HepG2 (cell line): ENCODE results near the gene CFAP91. TPM values are rescaled to one million over a fixed set of nuclear protein-coding genes. Genes with fewer than 3 reads are reported as not detected.

ENCODE experiments used
- ATAC-seq: fragments of 200-7000 bp; cut with Tn5 transposase; 3 replicates; pipeline ENCODE4 v1.9.1; 2020; ENCODE audit warnings: mild to moderate bottlenecking, moderate library complexity
- BruUV-seq: library from RNA; stranded (reverse); fragments of 400-500 nt; replicated peaks from 2 replicates; lab custom pipeline; 2021; lab: Mats Ljungman, UMichigan
- CTCF ChIA-PET: fragments of 300-600 bp; formaldehyde crosslinking; extraction: SDS; loops from one replicate; lab custom pipeline; 2021; ENCODE audit warnings: low total read pairs, inconsistent platforms, low intra/inter-chr PET ratio; lab: Yijun Ruan, JAX
- POLR2A ChIA-PET: fragments of 350-600 bp; sonication (Branson Sonifier 250); formaldehyde crosslinking; loops from one replicate; lab custom pipeline; 2020; ENCODE audit warnings: antibody characterized with exemption, inconsistent platforms; lab: Yijun Ruan, JAX
- DNase-seq: peaks from one replicate; pipeline ENCODE4 v3.0.0-alpha.2; 2015; ENCODE audit warnings: low spot score
- FAIRE-seq: peaks from 3 replicates; lab custom pipeline; 2011; peaks lifted over from hg19 to GRCh38; lab: Jason Lieb, UNC
- H2AFZ ChIP-seq: one replicate; pipeline ENCODE4 v1.6.1; 2011; ENCODE audit warnings: low read length, inconsistent platforms
- H3K27ac ChIP-seq: fragments of 300-600 bp; 3 replicates; pipeline ENCODE4 v1.8.0; 2011; ENCODE audit warnings: mixed run types, mild to moderate bottlenecking, mixed read lengths, low read length, inconsistent platforms; ENCODE audit not compliant: insufficient read depth; ENCODE audit errors: extremely low read length
- H3K27me3 ChIP-seq, 2 experiments: fragments of 200-600 bp in 1 of 2; 2 replicates in 1 of 2; 3 replicates in 1 of 2; pipeline versions ENCODE4 v1.6.0 to v1.8.0; 2011; ENCODE audit warnings: low read length in 2 of 2, mild to moderate bottlenecking in 2 of 2, moderate library complexity in 2 of 2, inconsistent platforms in 1 of 2; ENCODE audit not compliant: insufficient read depth in 2 of 2, control insufficient read depth in 1 of 2
- H3K36me3 ChIP-seq, 2 experiments: fragments of 200-600 bp in 1 of 2; replicated peaks in 1 of 2; 2 replicates in 1 of 2; 3 replicates in 1 of 2; pipeline versions ENCODE4 v1.5.1 to v1.8.0; 2011; ENCODE audit warnings: low read length in 2 of 2, inconsistent platforms in 1 of 2; ENCODE audit not compliant: insufficient read depth in 2 of 2, control insufficient read depth in 1 of 2
- H3K4me1 ChIP-seq: 2 replicates; pipeline ENCODE4 v1.5.1; 2012; ENCODE audit warnings: low read length, inconsistent platforms; ENCODE audit not compliant: insufficient read depth
- H3K4me2 ChIP-seq: 2 replicates; pipeline ENCODE4 v1.6.0; 2011; ENCODE audit warnings: low read depth, low read length, inconsistent platforms
- H3K4me3 ChIP-seq, 3 experiments: fragments of 200-600 bp in 1 of 3; sonication (generic), shearing (Covaris generic) in 1 of 3; replicated peaks in 1 of 3; 2 replicates each; pipeline ENCODE4 v1.5.1; 2011 to 2016; ENCODE audit warnings: low read length in 3 of 3, inconsistent platforms in 2 of 3, low read depth in 2 of 3, mild to moderate bottlenecking in 2 of 3, control low read depth in 1 of 3, mixed read lengths in 1 of 3; ENCODE audit not compliant: insufficient read depth in 1 of 3
- H3K79me2 ChIP-seq: one replicate; pipeline ENCODE4 v1.6.1; 2011; ENCODE audit warnings: low read length, inconsistent platforms; ENCODE audit not compliant: insufficient read depth
- H3K9ac ChIP-seq: 2 replicates; pipeline ENCODE4 v1.6.0; 2011; ENCODE audit warnings: mild to moderate bottlenecking, low read depth, low read length, inconsistent platforms; ENCODE audit not compliant: insufficient read depth
- H3K9me3 ChIP-seq: 2 replicates; pipeline ENCODE4 v1.5.1; 2012; ENCODE audit warnings: mild to moderate bottlenecking, low read length
- H4K20me1 ChIP-seq: 2 replicates; pipeline ENCODE4 v1.6.0; 2011; ENCODE audit warnings: inconsistent platforms, mild to moderate bottlenecking, low read length, moderate library complexity; ENCODE audit not compliant: insufficient read depth
- PRDM10 ChIP-seq: sonication (generic); formaldehyde crosslinking; IDR thresholded peaks from 2 replicates; pipeline ENCODE4 v1.4.0; 2020; ENCODE audit warnings: low read depth, missing genetic modification reagents
- ZNF292 ChIP-seq: sonication (generic); formaldehyde crosslinking; IDR thresholded peaks from 2 replicates; pipeline ENCODE4 v1.8.1; 2022; ENCODE audit warnings: mild to moderate bottlenecking, low read depth, missing genetic modification reagents, borderline replicate concordance
- ZNF703 ChIP-seq: sonication (generic); formaldehyde crosslinking; IDR thresholded peaks from 2 replicates; pipeline ENCODE4 v1.5.1; 2020; ENCODE audit warnings: missing genetic modification reagents, mild to moderate bottlenecking, moderate library complexity, borderline replicate concordance
- WGBS: methylation state at CpG from one replicate; pipeline ENCODE4 v1.1.6; 2017; ENCODE audit warnings: low lambda C conversion rate; 5-methylcytosine and 5-hydroxymethylcytosine counted together
- in situ Hi-C: cut with HindIII; loops from 2 replicates; pipeline ENCODE4 v1.10.0; 2017; ENCODE audit warnings: low pct_unique_long_range_greater_than_20kb; ENCODE audit not compliant: extremely low pct_ligation_motif_present
- intact Hi-C: fragments of 100-400 bp; cut with micrococcal nuclease; formaldehyde crosslinking; loops from one replicate; pipeline ENCODE4 v1.10.0; 2022; ENCODE audit not compliant: unreplicated experiment
- polyA plus RNA-seq, 8 experiments: library from polyadenylated mRNA; depleted of rRNA in 3 of 8; stranded (reverse) in 7 of 8; unstranded in 1 of 8; fragments of >200 nt; fragmentation: Illumina TruSeq in 4 of 8; extraction: Trizol in 4 of 8; gene quantifications; 2 replicates each; pipeline versions ENCODE4 v1.2.1 to v1.2.3, GENCODE V29; 2011 to 2016; ENCODE audit warnings: low read depth in 4 of 8, missing spikeins in 1 of 8, mixed read lengths in 1 of 8; ENCODE audit not compliant: insufficient read depth in 1 of 8
- total RNA-seq, 5 experiments: library from RNA; depleted of rRNA; stranded (reverse); fragments of >200 nt; fragmentation: Illumina TruSeq; extraction: Trizol; gene quantifications; 2 replicates each; pipeline ENCODE4 v1.2.3, GENCODE V29; 2016; ENCODE audit warnings: low read depth in 1 of 5
- TF ChIP-seq, protein P1 (sequence below): sonication (generic); formaldehyde crosslinking; IDR thresholded peaks from 2 replicates; pipeline ENCODE4 v1.5.0; 2020; ENCODE audit warnings: mild to moderate bottlenecking, low read depth, missing genetic modification reagents, borderline replicate concordance
- TF ChIP-seq, protein P2 (sequence below): sonication (generic); formaldehyde crosslinking; IDR thresholded peaks from 2 replicates; pipeline ENCODE4 v1.5.1; 2020; ENCODE audit warnings: missing genetic modification reagents, mild to moderate bottlenecking, borderline replicate concordance

The CFAP91 gene
- total and polyA plus RNA-seq, 2 of the 13 experiments (the other 11 are each of a cell fraction or from before 2014, with no cell fraction given) = not detected

GRCh38 chr3:119723022-119723421 lies 20.2 kb downstream of the CFAP91 start:
- CTCF ChIA-PET = no interaction called here
- in situ Hi-C loops = no loop called here
- BruUV-seq = no TSS peak

DNA sequence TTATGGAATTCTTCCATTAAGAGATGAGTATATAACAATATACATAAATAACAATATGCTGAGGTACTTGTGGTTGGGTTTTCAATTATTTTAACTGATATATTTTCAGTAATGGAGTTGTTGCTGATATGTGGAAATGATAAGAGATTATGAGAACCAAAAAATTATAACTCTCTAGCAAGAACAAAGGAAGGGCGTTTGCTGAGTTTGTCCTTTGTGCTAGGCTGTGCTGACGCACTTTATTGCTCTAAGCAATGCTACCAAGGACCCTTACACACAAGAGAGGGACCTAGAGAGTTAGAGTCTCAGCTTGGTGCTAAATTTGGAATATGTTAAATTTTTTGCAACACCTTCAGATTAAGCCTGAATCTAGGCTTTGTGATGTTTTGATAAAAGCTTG lies 24.1 kb downstream of the CFAP91 start:
- CTCF ChIA-PET = no interaction called here
- in situ Hi-C loops = no loop called here
- H3K4me3 ChIP-seq = no peak overlapping the region
- peaks cover 0 to 2% of the 10 kb centered on the region in 2 experiments; a peak in 1 of 5 replicates for H3K27me3 ChIP-seq
- no peaks in the 10 kb centered on the region for H3K4me1 ChIP-seq
- no peak overlapping the region for H3K4me2 ChIP-seq
- no peak overlapping the region for H3K27ac ChIP-seq
- FAIRE-seq = no peak
- no peak overlapping the region for H2AFZ ChIP-seq
- WGBS = 5% methylated on average over 2 of the region's 2 CpGs
- TF ChIP-seq PRDM10 (CRISPR knock-in tag) = no peak
- no TSS peak for BruUV-seq
- no peak for ATAC-seq
- intact Hi-C loops = no loop called here
- no peaks in the 10 kb centered on the region for H3K79me2 ChIP-seq
- no peaks in the 10 kb centered on the region for H3K36me3 ChIP-seq
- no peak overlapping the region for H3K9ac ChIP-seq
- POLR2A ChIA-PET = no interaction called here
- no peak for DNase-seq
- H3K9me3 ChIP-seq = no peaks in the 10 kb centered on the region
- no peaks in the 10 kb centered on the region for H4K20me1 ChIP-seq

More at GRCh38 chr3:119723022-119723421, 20.2 kb downstream of the CFAP91 start:
- 0% methylated on average over 2 of the region's 2 CpGs for WGBS
- Histone ChIP-seq H3K9ac (no peak overlapping the region), H3K4me2 (no peak overlapping the region), H3K4me3 (no peak overlapping the region), H3K4me1 (no peaks in the 10 kb centered on the region), H3K36me3 (no peaks in the 10 kb centered on the region), H3K27me3 (no peaks in the 10 kb centered on the region; a peak in 1 of 5 replicates), H4K20me1 (no peaks in the 10 kb centered on the region), H3K79me2 (no peaks in the 10 kb centered on the region), H3K9me3 (no peaks in the 10 kb centered on the region), H3K27ac (no peak overlapping the region), H2AFZ (no peak overlapping the region)
- TF ChIP-seq, protein P1, sequence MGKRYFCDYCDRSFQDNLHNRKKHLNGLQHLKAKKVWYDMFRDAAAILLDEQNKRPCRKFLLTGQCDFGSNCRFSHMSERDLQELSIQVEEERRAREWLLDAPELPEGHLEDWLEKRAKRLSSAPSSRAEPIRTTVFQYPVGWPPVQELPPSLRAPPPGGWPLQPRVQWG (CRISPR knock-in tag) = no peak
- TF ChIP-seq ZNF292 (CRISPR knock-in tag) (no peak), ZNF703 (CRISPR knock-in tag) (no peak)
- TF ChIP-seq, protein P2, sequence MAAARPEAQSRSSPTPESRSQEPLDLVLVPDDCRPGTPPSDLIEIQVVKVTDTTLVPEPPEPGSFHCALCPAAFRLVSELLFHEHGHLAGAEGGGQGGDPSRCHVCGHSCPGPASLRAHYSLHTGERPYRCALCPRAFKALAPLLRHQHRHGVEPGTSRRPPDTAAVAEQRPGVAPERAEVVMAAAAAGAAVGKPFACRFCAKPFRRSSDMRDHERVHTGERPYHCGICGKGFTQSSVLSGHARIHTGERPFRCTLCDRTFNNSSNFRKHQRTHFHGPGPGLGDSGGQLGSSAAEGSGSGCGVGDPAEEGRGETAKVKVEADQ (CRISPR knock-in tag) = no peak
- FAIRE-seq = no peak
- DNase-seq = no peak
- no peak for ATAC-seq
- POLR2A ChIA-PET = no interaction called here
- intact Hi-C loops = no loop called here
